Gastrocnemius medialis (tissue), 4 donors: ENCODE data around the gene CTIF. TPM values are rescaled to one million over a fixed set of nuclear protein-coding genes. Genes with fewer than 3 reads are reported as not detected.

Experiments used
- ATAC-seq, 2 donors: fragments of 150-250 bp; one replicate each; pipeline ENCODE4 v1.9.1; 2016
- DNase-seq, 2 donors: peaks; one replicate each; pipeline ENCODE4 v3.0.0-alpha.2; 2019
- H3K27ac ChIP-seq, 4 donors: fragments of 200-600 bp; sonication (generic); 1 replicate in 1 of 4; 2 replicates in 3 of 4; pipeline ENCODE4 v1.5.1; 2016 to 2018; ENCODE audit warnings: mild to moderate bottlenecking in 2 of 4, moderate library complexity in 1 of 4
- H3K27me3 ChIP-seq, 3 donors: fragments of 200-600 bp; sonication (generic) in 2 of 3; 1 replicate in 1 of 3; 2 replicates in 2 of 3; pipeline versions ENCODE4 v1.5.1 to v1.6.0; 2016 to 2019; ENCODE audit warnings: mild to moderate bottlenecking in 1 of 3, moderate library complexity in 1 of 3
- H3K36me3 ChIP-seq, 2 donors: fragments of 200-600 bp; sonication (generic) in 1 of 2; one replicate each; pipeline ENCODE4 v1.5.1; 2017 to 2018
- H3K4me1 ChIP-seq, 2 donors: fragments of 200-600 bp; sonication (generic) in 1 of 2; one replicate each; pipeline ENCODE4 v1.5.1; 2016 to 2017; ENCODE audit warnings: mild to moderate bottlenecking in 2 of 2
- H3K4me3 ChIP-seq, 4 donors: fragments of 200-600 bp; sonication (generic) in 3 of 4; 1 replicate in 1 of 4; 2 replicates in 3 of 4; pipeline ENCODE4 v1.5.1; 2016 to 2019; ENCODE audit warnings: mild to moderate bottlenecking in 2 of 4
- H3K9me3 ChIP-seq, 3 donors: fragments of 200-600 bp; sonication (generic) in 2 of 3; 1 replicate in 1 of 3; 2 replicates in 2 of 3; pipeline ENCODE4 v1.5.1; 2016 to 2019
- POLR2A ChIP-seq, 2 donors: fragments of 450-650 bp; IDR thresholded peaks; one replicate each; pipeline ENCODE4 v1.6.1; 2017; ENCODE audit warnings: antibody characterized with exemption in 2 of 2, mild to moderate bottlenecking in 2 of 2, moderate library complexity in 2 of 2
- in situ Hi-C, 4 donors: fragments of 200-750 bp; cut with MboI; loops; one replicate each; pipeline versions ENCODE4 v1.15.0 to v1.8.0; 2017; ENCODE audit warnings: low sequenced_read_pairs in 4 of 4
- intact Hi-C: fragments of 100-400 bp; cut with DNase I; formaldehyde crosslinking; loops from one replicate; pipeline ENCODE4 v1.15.1; 2023; ENCODE audit warnings: low total_unique reads
- total RNA-seq, 4 donors: library from RNA; depleted of rRNA; stranded (reverse); fragments of >200 nt; gene quantifications; one replicate each; pipeline versions ENCODE4 v1.1.0 to v1.2.3, GENCODE V29; 2016
- TF ChIP-seq, protein P1 (sequence below), 5 experiments: fragments of 450-650 bp in 3 of 5; fragments of 200-600 bp in 2 of 5; sonication (generic) in 2 of 5; IDR thresholded peaks in 4 of 5; conservative IDR thresholded peaks in 1 of 5; 1 replicate in 4 of 5; 2 replicates in 1 of 5; pipeline ENCODE4 v1.5.1; 2016 to 2019; ENCODE audit warnings: antibody characterized with exemption in 5 of 5, mild to moderate bottlenecking in 3 of 5, moderate library complexity in 3 of 5

Gene CTIF
- total RNA-seq, 4 donors from 2014 or later = 20.2 to 35.4 (median 23.1) TPM

DNA sequence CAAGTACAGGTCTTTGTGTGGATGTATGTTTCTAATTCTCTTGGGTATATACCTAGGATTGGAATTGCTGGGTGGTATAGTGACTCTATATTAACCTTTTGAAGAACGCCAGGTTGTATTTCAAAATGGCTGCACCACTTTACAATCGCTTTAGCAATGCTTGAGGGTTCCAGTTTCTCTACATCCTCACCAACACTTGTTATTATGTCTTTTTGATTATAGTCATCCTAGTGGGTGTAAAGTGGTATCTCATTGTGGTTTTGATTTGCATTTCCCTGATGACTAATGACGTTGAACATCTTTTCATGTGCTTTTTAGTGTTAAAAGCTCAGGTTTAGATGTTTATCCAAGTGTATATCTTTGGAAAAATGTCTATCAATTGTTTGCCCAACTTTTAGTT lies 39.5 kb downstream of the CTIF start:
- no peak for DNase-seq
- Histone ChIP-seq H3K36me3 (no peaks in the 10 kb centered on the region), H3K4me3 (no peak overlapping the region), H3K27ac (no peak overlapping the region), H3K9me3 (no peaks in the 10 kb centered on the region), H3K27me3 (no peaks in the 10 kb centered on the region), H3K4me1 (peaks cover 3 to 12% of the 10 kb centered on the region in 2 donors)
- in situ Hi-C loops (no loop called here), intact Hi-C loops (no loop called here)
- no peak for TF ChIP-seq POLR2A (IDR thresholded peaks at IDR 0.05)
- TF ChIP-seq, protein P1, sequence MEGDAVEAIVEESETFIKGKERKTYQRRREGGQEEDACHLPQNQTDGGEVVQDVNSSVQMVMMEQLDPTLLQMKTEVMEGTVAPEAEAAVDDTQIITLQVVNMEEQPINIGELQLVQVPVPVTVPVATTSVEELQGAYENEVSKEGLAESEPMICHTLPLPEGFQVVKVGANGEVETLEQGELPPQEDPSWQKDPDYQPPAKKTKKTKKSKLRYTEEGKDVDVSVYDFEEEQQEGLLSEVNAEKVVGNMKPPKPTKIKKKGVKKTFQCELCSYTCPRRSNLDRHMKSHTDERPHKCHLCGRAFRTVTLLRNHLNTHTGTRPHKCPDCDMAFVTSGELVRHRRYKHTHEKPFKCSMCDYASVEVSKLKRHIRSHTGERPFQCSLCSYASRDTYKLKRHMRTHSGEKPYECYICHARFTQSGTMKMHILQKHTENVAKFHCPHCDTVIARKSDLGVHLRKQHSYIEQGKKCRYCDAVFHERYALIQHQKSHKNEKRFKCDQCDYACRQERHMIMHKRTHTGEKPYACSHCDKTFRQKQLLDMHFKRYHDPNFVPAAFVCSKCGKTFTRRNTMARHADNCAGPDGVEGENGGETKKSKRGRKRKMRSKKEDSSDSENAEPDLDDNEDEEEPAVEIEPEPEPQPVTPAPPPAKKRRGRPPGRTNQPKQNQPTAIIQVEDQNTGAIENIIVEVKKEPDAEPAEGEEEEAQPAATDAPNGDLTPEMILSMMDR (IDR thresholded peaks at IDR 0.05 in 4 of 5, conservative IDR thresholded peaks at IDR 0.05 in 1 of 5) = no peak
- ATAC-seq = no peak

DNA sequence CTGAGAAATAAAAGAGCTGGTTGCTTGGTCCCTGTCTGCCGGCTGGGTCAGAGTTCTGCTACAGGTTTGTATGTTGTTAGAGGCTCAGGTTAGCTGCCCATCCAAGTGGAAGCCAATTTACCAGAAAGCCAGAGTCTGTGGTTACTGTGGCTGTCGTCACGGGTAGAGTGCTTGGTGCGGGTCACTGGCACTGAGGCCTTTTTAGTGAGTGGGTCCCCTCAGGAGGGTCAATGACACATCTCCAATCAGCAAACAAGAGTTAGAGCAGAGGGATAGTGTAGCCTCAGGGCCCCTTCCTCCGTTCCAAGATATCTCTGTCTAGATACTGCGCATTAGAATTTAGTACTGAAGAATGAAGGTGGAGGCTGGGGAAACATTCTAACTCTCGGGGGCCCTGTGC lies 41.2 kb downstream of the CTIF start:
- Histone ChIP-seq H3K27ac (no peak overlapping the region), H3K9me3 (no peaks in the 10 kb centered on the region), H3K27me3 (no peaks in the 10 kb centered on the region), H3K4me1 (peaks cover 3 to 12% of the 10 kb centered on the region in 2 donors), H3K36me3 (no peaks in the 10 kb centered on the region), H3K4me3 (no peak overlapping the region)
- in situ Hi-C loops = no loop called here
- ATAC-seq (no peak), DNase-seq (no peak)
- intact Hi-C loops = no loop called here
- no peak for TF ChIP-seq POLR2A (IDR thresholded peaks at IDR 0.05)
- TF ChIP-seq, protein P1 (IDR thresholded peaks at IDR 0.05 in 4 of 5, conservative IDR thresholded peaks at IDR 0.05 in 1 of 5) = no peak

DNA sequence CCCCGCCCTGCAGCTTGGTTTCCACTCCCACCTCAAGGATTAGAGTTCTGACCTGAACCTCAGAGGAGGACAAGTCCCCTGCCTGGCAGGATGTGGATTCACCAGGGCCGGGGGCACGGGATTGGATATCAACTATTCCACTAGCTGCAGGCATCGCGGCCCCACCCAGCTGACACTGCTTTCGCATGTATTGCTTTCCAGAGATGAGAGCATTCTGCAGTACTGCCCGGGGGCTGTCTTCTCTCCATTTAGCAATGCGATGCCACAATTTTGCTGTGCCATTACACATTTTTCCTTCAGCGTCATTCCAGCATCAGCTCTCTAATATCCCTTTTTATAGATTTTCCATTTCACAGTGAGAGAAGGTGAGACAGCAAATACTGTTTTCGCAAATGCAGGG lies 42.0 kb downstream of the CTIF start:
- DNase-seq = no peak
- Histone ChIP-seq H3K27ac (no peak overlapping the region), H3K4me3 (no peak overlapping the region), H3K27me3 (no peaks in the 10 kb centered on the region), H3K4me1 (peaks cover 3 to 6% of the 10 kb centered on the region in 2 donors), H3K9me3 (no peaks in the 10 kb centered on the region), H3K36me3 (no peaks in the 10 kb centered on the region)
- in situ Hi-C loops = no loop called here
- no peak for ATAC-seq
- intact Hi-C loops = no loop called here
- TF ChIP-seq, protein P1 (IDR thresholded peaks at IDR 0.05 in 4 of 5, conservative IDR thresholded peaks at IDR 0.05 in 1 of 5) = no peak
- no peak for TF ChIP-seq POLR2A (IDR thresholded peaks at IDR 0.05)

DNA sequence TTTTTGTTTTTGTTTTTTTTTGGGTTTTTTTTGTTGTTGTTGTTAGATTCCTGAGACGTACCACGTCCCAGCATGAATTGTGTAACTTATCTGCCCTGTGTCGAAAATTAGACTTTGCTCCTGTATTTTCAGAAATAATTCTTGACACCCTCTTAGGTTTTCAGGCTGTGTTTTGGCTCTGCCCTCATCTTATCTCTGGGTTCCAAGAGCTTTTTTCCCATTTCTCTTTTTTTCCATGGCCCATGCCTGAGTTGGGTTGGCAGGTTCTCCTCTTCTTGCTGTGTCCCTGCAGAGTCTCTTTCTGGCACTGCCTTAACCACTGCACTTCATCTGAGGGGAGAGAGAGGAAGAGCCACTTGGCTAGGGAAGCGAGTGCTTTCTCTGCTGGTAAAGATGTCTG lies 42.4 kb downstream of the CTIF start:
- DNase-seq = no peak
- no peak overlapping the region for H3K27ac ChIP-seq
- no peaks in the 10 kb centered on the region for H3K27me3 ChIP-seq
- intact Hi-C loops (no loop called here), in situ Hi-C loops (no loop called here)
- H3K4me1 ChIP-seq = peaks cover 3 to 6% of the 10 kb centered on the region in 2 donors
- TF ChIP-seq, protein P1 (IDR thresholded peaks at IDR 0.05 in 4 of 5, conservative IDR thresholded peaks at IDR 0.05 in 1 of 5) = no peak
- no peak for TF ChIP-seq POLR2A (IDR thresholded peaks at IDR 0.05)
- H3K9me3 ChIP-seq = no peaks in the 10 kb centered on the region
- H3K4me3 ChIP-seq = no peak overlapping the region
- H3K36me3 ChIP-seq = no peaks in the 10 kb centered on the region
- ATAC-seq = no peak

DNA sequence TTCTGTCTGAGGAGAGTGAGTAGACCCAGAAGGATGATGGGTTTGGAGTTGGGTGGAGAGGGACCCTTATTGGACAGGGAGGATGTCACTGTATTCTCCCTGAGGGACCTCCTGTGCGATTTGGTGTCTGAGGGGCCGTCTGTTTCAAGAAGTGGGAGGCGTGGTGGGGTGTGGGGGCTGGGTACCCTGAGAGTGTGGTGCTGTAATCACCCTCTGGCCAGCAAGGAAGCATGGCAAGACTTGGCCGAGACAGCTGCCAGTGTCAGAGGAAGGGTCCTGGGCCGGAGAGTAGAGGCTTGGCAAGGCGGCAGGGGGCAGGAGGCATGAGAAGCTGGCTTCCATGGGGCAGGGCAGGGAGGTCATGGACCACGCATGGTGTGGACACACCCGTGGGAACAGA lies 43.1 kb downstream of the CTIF start:
- H3K4me3 ChIP-seq = no peak overlapping the region
- no peak for ATAC-seq
- H3K27ac ChIP-seq = no peak overlapping the region
- intact Hi-C loops (no loop called here), in situ Hi-C loops (no loop called here)
- H3K27me3 ChIP-seq = no peaks in the 10 kb centered on the region
- TF ChIP-seq, protein P1 (IDR thresholded peaks at IDR 0.05 in 4 of 5, conservative IDR thresholded peaks at IDR 0.05 in 1 of 5) = no peak
- TF ChIP-seq POLR2A (IDR thresholded peaks at IDR 0.05) = no peak
- H3K4me1 ChIP-seq = peaks cover 3 to 6% of the 10 kb centered on the region in 2 donors
- H3K9me3 ChIP-seq = no peaks in the 10 kb centered on the region
- no peak for DNase-seq
- H3K36me3 ChIP-seq = no peaks in the 10 kb centered on the region
